ENCODE data around the gene C19orf12. TPM values are rescaled to one million over a fixed set of nuclear protein-coding genes. Genes with fewer than 3 reads are reported as not detected.
"Not testable (repeated sequence)": the region's sequence is repeated elsewhere in the genome, so short reads cannot be mapped to it uniquely, and the experiment has no call there.

Gene C19orf12
- polyA plus RNA-seq, 1 donor from 2014 or later: 83.8 TPM

- Histone ChIP-seq H3K9me2 (ENCODE audit: insufficient read depth, low read length) (no peaks in the 10 kb centered on the region), H3F3A (ENCODE audit: insufficient read depth, low read length, poor library complexity, severe bottlenecking) (no peaks in the 10 kb centered on the region), H3K27me3 (ENCODE audit: insufficient read depth, low read depth, low read length) (no peaks in the 10 kb centered on the region), H4K20me1 (ENCODE audit: insufficient read depth) (no peaks in the 10 kb centered on the region), H2AFZ (ENCODE audit: low read depth, low read length) (no peak overlapping the region), H3K9me3 (ENCODE audit: low read length) (no peaks in the 10 kb centered on the region), H3K9ac (ENCODE audit: low read length) (no peak overlapping the region), H3K36me3 (ENCODE audit: insufficient read depth, low read length) (no peaks in the 10 kb centered on the region), H3K4me2 (ENCODE audit: low read length) (no peak overlapping the region), H3K79me2 (replicated peaks; ENCODE audit: insufficient read depth, low read length) (no peaks in the 10 kb centered on the region), H3K27ac (ENCODE audit: low read length) (no peak overlapping the region), H3K4me3 (ENCODE audit: low read length) (no peak overlapping the region)
- no peak for TF ChIP-seq MXI1 (conservative IDR thresholded peaks at IDR 0.05; ENCODE audit: poor library complexity, severe bottlenecking)
- TF ChIP-seq POLR2AphosphoS5 (IDR thresholded peaks at IDR 0.05): no peak
Measured at GRCh38 chr19:29672319-29672932, 42.6 kb downstream of the C19orf12 start.

- H3K27ac ChIP-seq (ENCODE audit: low read length): no peak overlapping the region
- no peak overlapping the region for H3K4me3 ChIP-seq (ENCODE audit: low read length)
Measured at GRCh38 chr19:29671393-29672160, 43.5 kb downstream of the C19orf12 start.

GRCh38 chr19:29671026-29671392 is 44.1 kb downstream of the C19orf12 start:
- H3K27me3 ChIP-seq (ENCODE audit: insufficient read depth, low read depth, low read length): peaks cover 12% of the 10 kb centered on the region
- not testable (repeated sequence) for H3F3A ChIP-seq (ENCODE audit: insufficient read depth, low read length, poor library complexity, severe bottlenecking); H2AFZ ChIP-seq (ENCODE audit: low read depth, low read length); H3K9ac ChIP-seq (ENCODE audit: low read length); H3K9me3 ChIP-seq (ENCODE audit: low read length); H3K4me3 ChIP-seq (ENCODE audit: low read length); H3K4me2 ChIP-seq (ENCODE audit: low read length); H3K36me3 ChIP-seq (ENCODE audit: insufficient read depth, low read length); H3K27ac ChIP-seq (ENCODE audit: low read length); H4K20me1 ChIP-seq (ENCODE audit: insufficient read depth); H3K79me2 ChIP-seq (replicated peaks; ENCODE audit: insufficient read depth, low read length); H3K9me2 ChIP-seq (ENCODE audit: insufficient read depth, low read length)

More at GRCh38 chr19:29671393-29672160, 43.5 kb downstream of the C19orf12 start:
- no peak overlapping the region for H2AFZ ChIP-seq (ENCODE audit: low read depth, low read length)
- TF ChIP-seq SMC3 (conservative IDR thresholded peaks at IDR 0.05; ENCODE audit: poor library complexity) (no peak), REST (IDR thresholded peaks at IDR 0.05; ENCODE audit: borderline replicate concordance) (no peak)
- TF ChIP-seq, protein P1, sequence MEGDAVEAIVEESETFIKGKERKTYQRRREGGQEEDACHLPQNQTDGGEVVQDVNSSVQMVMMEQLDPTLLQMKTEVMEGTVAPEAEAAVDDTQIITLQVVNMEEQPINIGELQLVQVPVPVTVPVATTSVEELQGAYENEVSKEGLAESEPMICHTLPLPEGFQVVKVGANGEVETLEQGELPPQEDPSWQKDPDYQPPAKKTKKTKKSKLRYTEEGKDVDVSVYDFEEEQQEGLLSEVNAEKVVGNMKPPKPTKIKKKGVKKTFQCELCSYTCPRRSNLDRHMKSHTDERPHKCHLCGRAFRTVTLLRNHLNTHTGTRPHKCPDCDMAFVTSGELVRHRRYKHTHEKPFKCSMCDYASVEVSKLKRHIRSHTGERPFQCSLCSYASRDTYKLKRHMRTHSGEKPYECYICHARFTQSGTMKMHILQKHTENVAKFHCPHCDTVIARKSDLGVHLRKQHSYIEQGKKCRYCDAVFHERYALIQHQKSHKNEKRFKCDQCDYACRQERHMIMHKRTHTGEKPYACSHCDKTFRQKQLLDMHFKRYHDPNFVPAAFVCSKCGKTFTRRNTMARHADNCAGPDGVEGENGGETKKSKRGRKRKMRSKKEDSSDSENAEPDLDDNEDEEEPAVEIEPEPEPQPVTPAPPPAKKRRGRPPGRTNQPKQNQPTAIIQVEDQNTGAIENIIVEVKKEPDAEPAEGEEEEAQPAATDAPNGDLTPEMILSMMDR (IDR thresholded peaks at IDR 0.05; ENCODE audit: poor library complexity, severe bottlenecking): no peak
- H3K27me3 ChIP-seq (ENCODE audit: insufficient read depth, low read depth, low read length): peaks cover 6% of the 10 kb centered on the region
- H3K79me2 ChIP-seq (replicated peaks; ENCODE audit: insufficient read depth, low read length): no peaks in the 10 kb centered on the region
- H4K20me1 ChIP-seq (ENCODE audit: insufficient read depth): no peaks in the 10 kb centered on the region
- H3K9ac ChIP-seq (ENCODE audit: low read length): no peak overlapping the region
- H3K36me3 ChIP-seq (ENCODE audit: insufficient read depth, low read length): no peaks in the 10 kb centered on the region
- no peaks in the 10 kb centered on the region for H3K9me2 ChIP-seq (ENCODE audit: insufficient read depth, low read length)
- H3F3A ChIP-seq (ENCODE audit: insufficient read depth, low read length, poor library complexity, severe bottlenecking): no peaks in the 10 kb centered on the region
- H3K4me2 ChIP-seq (ENCODE audit: low read length): no peak overlapping the region
- no peaks in the 10 kb centered on the region for H3K9me3 ChIP-seq (ENCODE audit: low read length)

All from neural cell (in vitro differentiated cells).